Type B pancreatic cell (in vitro differentiated cells): ENCODE results near the gene ADCYAP1. TPM values are rescaled to one million over a fixed set of nuclear protein-coding genes. Genes with fewer than 3 reads are reported as not detected.

ENCODE experiments used
- DNase-seq: peaks from one replicate; pipeline ENCODE4 v3.0.0; 2021; ENCODE audit warnings: mixed read lengths; ENCODE audit not compliant: unreplicated experiment; ENCODE audit errors: extremely low spot score
- H3K27ac Mint-ChIP-seq: 2 replicates; pipeline ENCODE4 v1.8.0; 2021; ENCODE audit warnings: mild to moderate bottlenecking, mixed read lengths
- H3K27me3 Mint-ChIP-seq: 2 replicates; pipeline ENCODE4 v1.8.0; 2021; ENCODE audit warnings: mixed read lengths
- H3K36me3 Mint-ChIP-seq: 2 replicates; pipeline ENCODE4 v1.8.0; 2021; ENCODE audit warnings: mixed read lengths
- H3K4me1 Mint-ChIP-seq: one replicate; pipeline ENCODE4 v1.8.0; 2021; ENCODE audit warnings: mixed read lengths; ENCODE audit not compliant: unreplicated experiment
- H3K4me3 Mint-ChIP-seq: 2 replicates; pipeline ENCODE4 v1.8.0; 2021; ENCODE audit warnings: mild to moderate bottlenecking, mixed read lengths
- H3K9me3 Mint-ChIP-seq: 2 replicates; pipeline ENCODE4 v1.8.0; 2021; ENCODE audit warnings: mixed read lengths
- total RNA-seq: library from RNA; stranded (reverse); gene quantifications from 2 replicates; pipeline ENCODE4 v1.2.1, GENCODE V29; 2021; ENCODE audit warnings: low replicate concordance
- TF ChIP-seq, protein P1 (sequence below): fragments of 200-600 bp; sonication (generic); conservative IDR thresholded peaks from 2 replicates; pipeline ENCODE4 v1.5.0; 2021; ENCODE audit warnings: antibody characterized with exemption, mild to moderate bottlenecking

Gene ADCYAP1
- total RNA-seq, 1 donor from 2014 or later: 0.34 TPM

DNA sequence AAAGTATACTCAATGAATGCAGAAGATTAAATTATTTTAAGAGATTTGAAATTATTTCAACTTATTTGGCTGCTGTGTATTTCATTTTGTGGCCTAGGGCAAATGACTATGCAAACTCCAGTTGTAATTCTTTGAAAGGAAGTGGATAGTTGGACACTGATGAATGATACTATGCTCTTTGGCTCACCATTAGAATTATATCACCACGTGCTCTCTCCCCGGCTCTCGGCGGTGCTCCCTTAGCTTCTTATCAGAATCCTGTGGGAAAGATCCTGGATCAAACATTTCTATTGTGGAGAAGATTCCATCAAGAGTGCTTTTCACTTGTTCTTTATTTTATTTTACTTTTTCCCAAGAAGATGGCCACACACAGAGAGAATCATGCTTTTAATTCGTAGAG lies 55.2 kb downstream of the ADCYAP1 start:
- DNase-seq: no peak
- no peak overlapping the region for H3K4me3 Mint-ChIP-seq
- TF ChIP-seq, protein P1, sequence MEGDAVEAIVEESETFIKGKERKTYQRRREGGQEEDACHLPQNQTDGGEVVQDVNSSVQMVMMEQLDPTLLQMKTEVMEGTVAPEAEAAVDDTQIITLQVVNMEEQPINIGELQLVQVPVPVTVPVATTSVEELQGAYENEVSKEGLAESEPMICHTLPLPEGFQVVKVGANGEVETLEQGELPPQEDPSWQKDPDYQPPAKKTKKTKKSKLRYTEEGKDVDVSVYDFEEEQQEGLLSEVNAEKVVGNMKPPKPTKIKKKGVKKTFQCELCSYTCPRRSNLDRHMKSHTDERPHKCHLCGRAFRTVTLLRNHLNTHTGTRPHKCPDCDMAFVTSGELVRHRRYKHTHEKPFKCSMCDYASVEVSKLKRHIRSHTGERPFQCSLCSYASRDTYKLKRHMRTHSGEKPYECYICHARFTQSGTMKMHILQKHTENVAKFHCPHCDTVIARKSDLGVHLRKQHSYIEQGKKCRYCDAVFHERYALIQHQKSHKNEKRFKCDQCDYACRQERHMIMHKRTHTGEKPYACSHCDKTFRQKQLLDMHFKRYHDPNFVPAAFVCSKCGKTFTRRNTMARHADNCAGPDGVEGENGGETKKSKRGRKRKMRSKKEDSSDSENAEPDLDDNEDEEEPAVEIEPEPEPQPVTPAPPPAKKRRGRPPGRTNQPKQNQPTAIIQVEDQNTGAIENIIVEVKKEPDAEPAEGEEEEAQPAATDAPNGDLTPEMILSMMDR: no peak
- H3K36me3 Mint-ChIP-seq: no peaks in the 10 kb centered on the region
- H3K4me1 Mint-ChIP-seq: no peaks in the 10 kb centered on the region
- peaks cover 33% of the 10 kb centered on the region for H3K27me3 Mint-ChIP-seq
- no peaks in the 10 kb centered on the region for H3K9me3 Mint-ChIP-seq
- no peak overlapping the region for H3K27ac Mint-ChIP-seq

Other genes starting within 250 kb of the ADCYAP1 start
- 65.3 and 143 TPM in 2 replicates for gene TYMS, start 247.2 kb upstream of the ADCYAP1 start, total RNA-seq
- gene ENOSF1, start 192.2 kb upstream of the ADCYAP1 start, total RNA-seq: 43.2 and 63.1 TPM in 2 replicates
- gene YES1, start 92.6 kb upstream of the ADCYAP1 start, total RNA-seq: 38.8 and 48.5 TPM in 2 replicates